CD4-positive, alpha-beta T cell treated with Interleukin-21 for 1 hour (primary cell): ENCODE measurements around the gene SPSB1.

Source experiments
- DNase-seq: peaks from one replicate; pipeline ENCODE4 v3.0.0-alpha.2; 2020

SPSB1 gene

GRCh38 chr1:9292361-9293240 lies at the start of gene SPSB1:
SPSB1 (plus strand) TSS chr1:9292894; CDS start chr1:9355892, 62,998 bp downstream.
- peak; percentile 76 for DNase-seq

DNA sequence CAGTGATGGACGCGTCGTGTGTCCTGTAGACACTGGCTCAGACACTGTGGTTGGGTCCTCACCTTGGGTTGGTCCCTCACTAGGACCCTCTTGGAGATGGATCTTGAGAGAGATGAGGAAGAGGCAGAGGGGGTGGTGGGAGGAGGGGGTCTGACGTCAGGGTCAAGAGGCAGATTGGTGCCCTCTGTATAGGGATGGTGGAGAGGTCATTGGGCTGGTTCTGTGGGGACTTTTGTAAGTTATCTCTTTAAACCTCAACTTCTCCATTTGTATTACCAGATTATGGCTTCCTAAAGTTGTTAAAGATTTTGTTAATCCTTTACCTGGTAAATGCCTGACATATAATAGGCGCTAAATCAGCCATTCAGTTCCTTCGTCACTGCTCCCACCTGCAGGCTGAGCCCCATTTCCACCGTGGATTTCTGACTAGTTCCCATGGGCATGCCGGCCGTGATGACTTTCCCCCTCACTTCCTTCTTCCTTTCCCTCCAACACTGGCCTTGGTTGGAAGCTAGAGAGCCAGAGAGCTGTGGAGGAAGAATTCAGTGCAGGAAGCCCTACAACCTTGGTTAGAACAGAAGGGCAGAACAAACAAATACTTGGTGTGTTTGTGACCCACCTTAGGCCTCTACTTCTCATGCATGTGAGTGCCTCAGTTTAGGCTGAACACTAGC lies 49.5 kb upstream of the SPSB1 start:
- DNase-seq = no peak

GRCh38 chr1:9244501-9245229 lies 48.0 kb upstream of the SPSB1 start:
- DNase-seq = no peak

GRCh38 chr1:9245230-9245619 lies 47.5 kb upstream of the SPSB1 start:
- no peak for DNase-seq

GRCh38 chr1:9245661-9246060 lies 47.0 kb upstream of the SPSB1 start:
- DNase-seq = no peak

DNA sequence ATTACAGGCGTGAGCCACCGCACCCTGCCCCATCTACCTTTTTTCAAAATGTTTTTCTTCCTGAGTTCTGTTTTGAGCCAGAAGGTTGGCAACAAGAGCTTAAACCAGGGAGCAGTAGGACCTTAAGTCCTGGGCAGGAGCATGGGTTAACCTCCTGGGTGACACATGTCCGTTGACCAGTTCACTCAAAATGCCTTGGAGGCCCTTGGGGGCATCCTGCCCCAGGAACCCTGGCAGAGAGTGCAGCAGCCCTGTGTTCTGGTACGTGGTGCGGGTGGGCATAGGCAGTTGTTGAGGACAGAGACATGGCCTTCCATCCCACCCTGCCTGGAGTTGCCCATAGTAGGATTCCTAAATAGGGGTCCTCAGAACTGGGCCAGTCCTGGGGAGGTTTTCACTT lies 46.5 kb upstream of the SPSB1 start:
- no peak for DNase-seq

DNA sequence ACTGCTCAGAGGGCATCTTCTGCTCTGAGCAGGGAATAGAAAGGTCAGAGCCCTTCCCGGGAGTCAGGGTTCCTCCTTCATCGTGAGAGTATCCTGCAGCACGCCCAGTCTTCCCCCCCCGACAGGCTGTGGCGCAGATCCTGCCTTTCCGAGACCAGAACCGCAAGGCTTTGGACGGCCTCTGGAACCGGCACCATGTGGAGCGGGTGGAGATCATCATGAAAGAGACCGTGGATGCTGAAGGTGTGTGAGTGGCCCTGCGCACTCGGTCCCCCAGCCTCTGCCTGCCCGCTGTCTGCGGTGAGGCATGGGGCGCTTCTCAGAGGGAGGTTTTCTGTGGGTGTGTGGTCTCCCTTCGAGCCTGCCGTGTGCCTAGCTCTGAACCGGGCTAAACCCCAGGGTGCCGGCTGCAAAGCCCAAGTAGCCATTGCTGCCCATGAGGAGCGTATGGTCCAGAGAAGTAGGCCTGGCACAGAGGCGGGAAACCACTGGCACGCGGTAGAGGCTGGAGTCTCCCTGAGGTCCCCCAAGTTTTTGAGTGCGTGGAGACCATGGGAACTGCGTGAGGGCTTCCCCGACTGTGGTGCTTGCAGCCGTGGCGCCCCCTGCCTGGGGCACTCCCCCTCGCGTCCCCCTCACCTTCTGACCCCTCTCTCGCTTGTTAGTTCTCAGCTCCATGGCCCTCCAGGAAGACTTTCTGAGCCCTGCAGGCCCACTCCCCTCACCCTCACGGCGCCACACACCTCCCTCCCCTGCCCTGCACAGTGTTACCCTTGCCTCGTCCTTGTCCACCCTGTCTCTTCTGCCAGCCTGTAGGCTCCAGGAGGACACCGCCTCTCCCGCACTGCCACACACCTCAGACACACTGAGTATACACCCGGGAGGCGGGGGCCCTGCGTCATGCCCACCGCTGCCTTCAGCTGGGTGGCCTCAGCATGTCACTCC lies 45.6 kb upstream of the SPSB1 start:
- no peak for DNase-seq

- DNase-seq = no peak
These were observed 44.8 kb upstream of the SPSB1 start for GRCh38 chr1:9247894-9248293.

- no peak for DNase-seq
These were observed 44.1 kb upstream of the SPSB1 start for GRCh38 chr1:9248341-9249262.

DNA sequence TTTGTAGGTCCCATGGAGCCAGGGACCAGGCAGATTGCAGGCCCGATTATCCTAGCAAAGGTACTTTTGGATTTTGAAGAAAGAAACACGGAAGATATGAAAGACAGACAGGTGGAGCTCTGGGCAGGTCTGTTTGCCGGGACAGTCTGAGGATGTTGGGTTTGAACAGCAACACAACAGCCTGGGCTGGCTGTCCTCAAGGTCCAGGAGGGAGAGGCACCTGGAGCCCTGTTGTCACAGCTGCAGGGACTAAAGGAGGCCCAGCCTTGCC lies 43.5 kb upstream of the SPSB1 start:
- no peak for DNase-seq

- peak; percentile 17 for DNase-seq
These were observed 42.9 kb upstream of the SPSB1 start for GRCh38 chr1:9249534-9250410.

- DNase-seq = no peak
These were observed 42.0 kb upstream of the SPSB1 start for GRCh38 chr1:9250411-9251381.

- no peak for DNase-seq
These were observed 41.2 kb upstream of the SPSB1 start for GRCh38 chr1:9251501-9251900.

GRCh38 chr1:9253004-9253403 lies 39.7 kb upstream of the SPSB1 start:
- no peak for DNase-seq

- no peak for DNase-seq
These were observed 39.1 kb upstream of the SPSB1 start for GRCh38 chr1:9253453-9254105.

- DNase-seq = no peak
These were observed 36.4 kb upstream of the SPSB1 start for GRCh38 chr1:9256332-9256731.

DNA sequence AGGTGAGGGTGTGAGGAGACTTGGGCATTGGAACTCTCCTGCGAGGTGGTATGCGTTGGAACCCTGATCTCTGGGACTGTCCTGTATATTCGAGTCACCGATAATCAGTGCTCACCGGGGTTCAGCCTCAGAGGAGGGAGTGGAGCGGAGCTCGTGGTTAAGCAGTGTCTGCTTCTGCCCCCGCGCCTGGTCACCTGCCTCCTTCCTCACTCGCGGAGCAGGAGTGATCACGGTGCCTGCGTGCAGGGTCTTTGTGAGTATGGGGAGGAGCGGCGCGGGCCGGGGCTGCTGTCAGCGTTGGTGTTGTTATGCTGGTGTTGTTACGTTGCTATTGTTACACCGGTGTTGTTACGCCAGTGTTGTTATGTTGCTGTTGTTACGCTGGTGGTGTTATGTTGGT lies 34.8 kb upstream of the SPSB1 start:
- no peak for DNase-seq

GRCh38 chr1:9258629-9259028 lies 34.1 kb upstream of the SPSB1 start:
- no peak for DNase-seq
